Fibroblast of mammary gland (primary cell): ENCODE measurements around the gene CDKN1B.

Source experiments
- DNase-seq: peaks from one replicate; pipeline ENCODE4 v3.0.0-alpha.2; 2010; ENCODE audit warnings: low read depth
- H3K4me3 ChIP-seq: 2 replicates; pipeline ENCODE4 v1.5.1; 2011; ENCODE audit warnings: low read depth, mild to moderate bottlenecking, low read length, moderate library complexity; ENCODE audit not compliant: control insufficient read depth
- CTCF ChIP-seq: conservative IDR thresholded peaks from 2 replicates; pipeline ENCODE4 v1.5.1; 2011; ENCODE audit warnings: low read depth, low read length, inconsistent platforms; ENCODE audit not compliant: control insufficient read depth, insufficient read depth

The CDKN1B gene

GRCh38 chr12:12722435-12723148 is 5.4 kb downstream of the CDKN1B start:
- DNase-seq: peak; percentile 56
- TF ChIP-seq CTCF: no peak
- peak overlapping the region; percentile 62 for H3K4me3 ChIP-seq

- DNase-seq: no peak
- TF ChIP-seq CTCF: no peak
- peak overlapping the region; percentile 62 for H3K4me3 ChIP-seq
Observed at GRCh38 chr12:12723149-12723680, 6.0 kb downstream of the CDKN1B start.

GRCh38 chr12:12723681-12724420 is 6.7 kb downstream of the CDKN1B start:
- DNase-seq: no peak
- H3K4me3 ChIP-seq: peak overlapping the region; percentile 62
- no peak for TF ChIP-seq CTCF

- TF ChIP-seq CTCF: no peak
- peak overlapping the region; percentile 62 for H3K4me3 ChIP-seq
- no peak for DNase-seq
Observed at GRCh38 chr12:12724421-12725085, 7.4 kb downstream of the CDKN1B start.

GRCh38 chr12:12725086-12725955 is 8.2 kb downstream of the CDKN1B start:
- H3K4me3 ChIP-seq: peak overlapping the region; percentile 85
- no peak for TF ChIP-seq CTCF
- peak; percentile 99 for DNase-seq
